Central memory CD4-positive, alpha-beta T cell (primary cell): ENCODE data around the gene PSMD14.

Experiments used
- DNase-seq: peaks from one replicate; pipeline ENCODE4 v3.0.0; 2022

Gene PSMD14

GRCh38 chr2:161420406-161421074, 112.3 kb downstream of the PSMD14 start:
- DNase-seq: no peak

- DNase-seq: no peak
Observed at GRCh38 chr2:161421686-161422085, 113.5 kb downstream of the PSMD14 start.

GRCh38 chr2:161422816-161423403, 114.7 kb downstream of the PSMD14 start:
- DNase-seq: no peak

GRCh38 chr2:161423421-161424393, 115.5 kb downstream of the PSMD14 start:
- no peak for DNase-seq

- DNase-seq: no peak
Observed at GRCh38 chr2:161424394-161424769, 116.2 kb downstream of the PSMD14 start.

GRCh38 chr2:161424891-161425727, 116.9 kb downstream of the PSMD14 start:
- no peak for DNase-seq

- DNase-seq: no peak
Observed at GRCh38 chr2:161425728-161426454, 117.7 kb downstream of the PSMD14 start.

- DNase-seq: no peak
Observed at GRCh38 chr2:161426455-161426921, 118.3 kb downstream of the PSMD14 start.

GRCh38 chr2:161426922-161427663, 118.9 kb downstream of the PSMD14 start:
- DNase-seq: no peak

GRCh38 chr2:161427664-161428587, 119.7 kb downstream of the PSMD14 start:
- no peak for DNase-seq

GRCh38 chr2:161430386-161430785, 122.2 kb downstream of the PSMD14 start:
- DNase-seq: no peak

- DNase-seq: no peak
Observed at GRCh38 chr2:161432107-161432506, 123.9 kb downstream of the PSMD14 start.

- DNase-seq: no peak
Observed at GRCh38 chr2:161434118-161434517, 125.9 kb downstream of the PSMD14 start.

- no peak for DNase-seq
Observed at GRCh38 chr2:161436411-161436810, 128.2 kb downstream of the PSMD14 start.

- DNase-seq: no peak
Observed at GRCh38 chr2:161438598-161438997, 130.4 kb downstream of the PSMD14 start.

GRCh38 chr2:161445097-161445496, 136.9 kb downstream of the PSMD14 start:
- DNase-seq: no peak

GRCh38 chr2:161448431-161448830, 140.2 kb downstream of the PSMD14 start:
- DNase-seq: no peak
